A673 (cell line): ENCODE results near the gene GPR84. TPM values are rescaled to one million over a fixed set of nuclear protein-coding genes. Genes with fewer than 3 reads are reported as not detected.

Experiments used
- BruUV-seq: library from RNA; stranded (reverse); fragments of 400-500 nt; replicated peaks from 2 replicates; lab custom pipeline; 2021; lab: Mats Ljungman, UMichigan
- CTCF ChIA-PET: fragments of 300-600 bp; sonication (Branson Sonifier 250); formaldehyde crosslinking; loops from one replicate; lab custom pipeline; 2022; ENCODE audit warnings: antibody characterized with exemption; lab: Charles Lee
- POLR2A ChIA-PET: fragments of 300-600 bp; sonication (Branson Sonifier 250); formaldehyde crosslinking; loops from one replicate; lab custom pipeline; 2022; ENCODE audit warnings: antibody characterized with exemption; ENCODE audit not compliant: low non-redundant PET; lab: Charles Lee
- DNase-seq: peaks from one replicate; pipeline ENCODE4 v3.0.0-alpha.2; 2015; ENCODE audit warnings: low spot score
- H3K27ac ChIP-seq: fragments of 200-600 bp; sonication (generic); 2 replicates; pipeline ENCODE4 v1.5.1; 2016; ENCODE audit warnings: mixed run types, low read depth, mild to moderate bottlenecking, mixed read lengths, antibody characterized with exemption, low read length; ENCODE audit not compliant: poor library complexity, severe bottlenecking
- H3K27me3 ChIP-seq: fragments of 200-600 bp; sonication (generic); replicated peaks from 2 replicates; pipeline ENCODE4 v1.6.1; 2017; ENCODE audit warnings: mixed run types, low read depth, mild to moderate bottlenecking, mixed read lengths, antibody characterized with exemption, low read length; ENCODE audit not compliant: insufficient read depth, poor library complexity
- H3K36me3 ChIP-seq: fragments of 200-600 bp; sonication (generic); 2 replicates; pipeline ENCODE4 v1.6.1; 2016; ENCODE audit warnings: mixed run types, mild to moderate bottlenecking, mixed read lengths, antibody characterized with exemption, low read length; ENCODE audit not compliant: insufficient read depth, poor library complexity, severe bottlenecking
- H3K4me1 ChIP-seq: fragments of 200-600 bp; sonication (generic); 2 replicates; pipeline ENCODE4 v1.6.1; 2017; ENCODE audit warnings: mixed run types, mild to moderate bottlenecking, mixed read lengths, antibody characterized with exemption, low read length; ENCODE audit not compliant: insufficient read depth, poor library complexity, severe bottlenecking
- H3K4me3 ChIP-seq: fragments of 200-600 bp; sonication (generic); 2 replicates; pipeline ENCODE4 v1.5.1; 2016; ENCODE audit warnings: low read depth, mixed run types, mild to moderate bottlenecking, mixed read lengths, low read length; ENCODE audit not compliant: poor library complexity, severe bottlenecking
- H3K9me3 ChIP-seq: fragments of 200-600 bp; sonication (generic); 2 replicates; pipeline ENCODE4 v1.6.1; 2016; ENCODE audit warnings: mixed run types, low read depth, mild to moderate bottlenecking, mixed read lengths, antibody characterized with exemption, low read length; ENCODE audit not compliant: poor library complexity, severe bottlenecking
- EZH2 ChIP-seq: fragments of 200-600 bp; sonication (generic); IDR thresholded peaks from 2 replicates; pipeline ENCODE4 v1.6.1; 2017; ENCODE audit warnings: borderline replicate concordance, low read depth, mild to moderate bottlenecking, mixed read lengths, antibody characterized with exemption, low read length; ENCODE audit not compliant: poor library complexity, severe bottlenecking
- intact Hi-C: fragments of 100-400 bp; cut with micrococcal nuclease; formaldehyde crosslinking; loops from one replicate; pipeline ENCODE4 v1.10.0; 2022; ENCODE audit not compliant: unreplicated experiment
- total RNA-seq: library from RNA; stranded (reverse); gene quantifications from 2 replicates; pipeline ENCODE4 v1.2.3, GENCODE V29; 2021
- TF ChIP-seq, protein P1 (sequence below): fragments of 300-800, 200-600 bp; sonication (generic); conservative IDR thresholded peaks from 2 replicates; pipeline ENCODE4 v1.5.1; 2017; ENCODE audit warnings: low read depth, mild to moderate bottlenecking, antibody characterized with exemption, low read length, moderate library complexity, mixed read lengths

GPR84 gene
- total RNA-seq, 1 experiment from 2014 or later, result not detected

DNA sequence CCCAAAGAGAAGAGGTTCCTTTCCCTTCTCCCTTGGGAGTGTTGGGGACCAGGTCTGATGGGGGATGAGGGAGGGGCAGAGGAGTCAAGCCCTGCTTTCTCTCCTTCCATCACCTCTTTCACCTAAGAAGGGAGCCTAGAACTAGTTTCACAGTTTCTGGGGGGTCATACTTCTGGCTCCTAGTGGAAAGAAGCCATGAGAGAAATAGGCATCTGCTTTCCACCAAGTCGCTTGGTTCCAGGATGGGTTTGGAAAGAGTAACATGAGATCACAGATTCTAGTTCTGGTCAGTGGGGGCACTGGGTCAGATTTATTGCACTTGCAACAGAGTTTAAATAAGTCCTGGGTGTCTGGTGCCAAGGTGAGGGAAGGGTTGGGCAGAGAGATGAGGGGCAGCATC is 30.7 kb upstream of the GPR84 start:
- H3K27me3 ChIP-seq, result no peaks in the 10 kb centered on the region
- H3K4me3 ChIP-seq, result no peak overlapping the region
- intact Hi-C loops, result no loop called here
- H3K36me3 ChIP-seq, result peaks cover 54% of the 10 kb centered on the region
- POLR2A ChIA-PET, result no interaction called here
- peaks cover 17% of the 10 kb centered on the region for H3K4me1 ChIP-seq
- no peaks in the 10 kb centered on the region for H3K9me3 ChIP-seq
- no peak for DNase-seq
- no peak overlapping the region for H3K27ac ChIP-seq
- BruUV-seq, result no TSS peak
- CTCF ChIA-PET, result no interaction called here
- TF ChIP-seq, protein P1, sequence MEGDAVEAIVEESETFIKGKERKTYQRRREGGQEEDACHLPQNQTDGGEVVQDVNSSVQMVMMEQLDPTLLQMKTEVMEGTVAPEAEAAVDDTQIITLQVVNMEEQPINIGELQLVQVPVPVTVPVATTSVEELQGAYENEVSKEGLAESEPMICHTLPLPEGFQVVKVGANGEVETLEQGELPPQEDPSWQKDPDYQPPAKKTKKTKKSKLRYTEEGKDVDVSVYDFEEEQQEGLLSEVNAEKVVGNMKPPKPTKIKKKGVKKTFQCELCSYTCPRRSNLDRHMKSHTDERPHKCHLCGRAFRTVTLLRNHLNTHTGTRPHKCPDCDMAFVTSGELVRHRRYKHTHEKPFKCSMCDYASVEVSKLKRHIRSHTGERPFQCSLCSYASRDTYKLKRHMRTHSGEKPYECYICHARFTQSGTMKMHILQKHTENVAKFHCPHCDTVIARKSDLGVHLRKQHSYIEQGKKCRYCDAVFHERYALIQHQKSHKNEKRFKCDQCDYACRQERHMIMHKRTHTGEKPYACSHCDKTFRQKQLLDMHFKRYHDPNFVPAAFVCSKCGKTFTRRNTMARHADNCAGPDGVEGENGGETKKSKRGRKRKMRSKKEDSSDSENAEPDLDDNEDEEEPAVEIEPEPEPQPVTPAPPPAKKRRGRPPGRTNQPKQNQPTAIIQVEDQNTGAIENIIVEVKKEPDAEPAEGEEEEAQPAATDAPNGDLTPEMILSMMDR, result no peak
- TF ChIP-seq EZH2, result no peak

DNA sequence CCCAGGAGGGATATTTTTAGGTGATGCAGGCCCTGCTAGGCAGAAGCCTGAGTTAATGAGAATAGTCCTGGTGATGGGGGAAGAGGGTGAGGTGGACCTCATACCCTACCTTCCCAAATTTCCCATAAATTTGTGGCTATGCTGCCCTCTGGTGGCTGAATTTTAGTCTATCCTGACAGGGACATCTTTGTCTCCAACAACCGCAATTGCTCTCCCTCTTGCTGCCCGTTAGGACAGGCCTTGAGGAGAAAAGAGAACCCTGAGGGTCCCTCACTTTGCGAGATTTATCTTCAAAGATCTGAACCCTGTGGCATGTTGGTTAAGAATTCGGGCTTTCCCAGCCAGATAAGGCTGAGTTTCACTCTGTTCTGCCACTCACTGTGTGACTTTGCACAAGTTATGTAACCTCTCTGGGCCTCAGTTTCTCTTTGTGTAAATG is 30.0 kb upstream of the GPR84 start:
- ChIA-PET CTCF (interaction anchor here (1.0 kb wide), 1 partner anchor 15 kb away, joined by 4 read pairs; no protein-coding TSS in a partner anchor), POLR2A (no interaction called here)
- intact Hi-C loops, result no loop called here
- no peaks in the 10 kb centered on the region for H3K9me3 ChIP-seq
- peaks cover 22% of the 10 kb centered on the region for H3K4me1 ChIP-seq
- H3K27ac ChIP-seq, result no peak overlapping the region
- H3K4me3 ChIP-seq, result no peak overlapping the region
- DNase-seq, result peak; percentile 84
- BruUV-seq, result no TSS peak
- peaks cover 47% of the 10 kb centered on the region for H3K36me3 ChIP-seq
- no peak for TF ChIP-seq EZH2
- TF ChIP-seq, protein P1, result peak; percentile 81
- no peaks in the 10 kb centered on the region for H3K27me3 ChIP-seq

- ChIA-PET POLR2A (no interaction called here), CTCF (interaction anchor here (0.6 to 1.0 kb wide), 2 partner anchors 15 to 111 kb away, joined by 4 read pairs; no protein-coding TSS in a partner anchor)
- BruUV-seq, result no TSS peak
- TF ChIP-seq, protein P1, result no peak
- TF ChIP-seq EZH2, result no peak
- Histone ChIP-seq H3K36me3 (peaks cover 41% of the 10 kb centered on the region), H3K9me3 (no peaks in the 10 kb centered on the region), H3K4me3 (no peak overlapping the region), H3K4me1 (peaks cover 27% of the 10 kb centered on the region), H3K27me3 (no peaks in the 10 kb centered on the region), H3K27ac (no peak overlapping the region)
- intact Hi-C loops, result no loop called here
- DNase-seq, result no peak
These were observed 29.5 kb upstream of the GPR84 start for GRCh38 chr12:54393743-54394142.
